ENCODE results near the gene KLHL7. TPM values are rescaled to one million over a fixed set of nuclear protein-coding genes. Genes with fewer than 3 reads are reported as not detected.

Gene KLHL7
- total and polyA plus RNA-seq, 9 of the 15 experiments (the other 6 are each of a cell fraction or from before 2014, with no cell fraction given): 4.2 to 63.1 (median 32.3) TPM

GRCh38 chr7:23181684-23182553, 76.3 kb downstream of the KLHL7 start, which contains the start of gene NUP42 (continued):
- TF ChIP-seq MTA2 (IDR thresholded peaks at IDR 0.05; ENCODE audit: low read depth) (no peak; the same call in 1 of the 2 replicates), CHD7 (IDR thresholded peaks at IDR 0.05; ENCODE audit: low read depth, low read length) (no peak), USF1 (CRISPR knock-in tag; IDR thresholded peaks at IDR 0.05) (peak; percentile 64), MXD1 (CRISPR knock-in tag; IDR thresholded peaks at IDR 0.05; ENCODE audit: borderline replicate concordance, poor library complexity, severe bottlenecking) (no peak), RBM34 (IDR thresholded peaks at IDR 0.05; ENCODE audit: borderline replicate concordance, insufficient read depth, low read length) (no peak), C11orf30 (IDR thresholded peaks at IDR 0.05; ENCODE audit: low read depth) (peak; percentile 97), OTX1 (CRISPR knock-in tag; IDR thresholded peaks at IDR 0.05) (no peak), SMAD3 (CRISPR knock-in tag; conservative IDR thresholded peaks at IDR 0.05) (no peak), CEBPZ (IDR thresholded peaks at IDR 0.05; ENCODE audit: borderline replicate concordance, low read depth, low read length) (no peak), BMI1 (IDR thresholded peaks at IDR 0.05; ENCODE audit: low read length) (no peak)

Data from K562 (cell line).